Measurements from ENCODE around the gene RPL26.

- no peak for TF ChIP-seq POLR2A (IDR thresholded peaks at IDR 0.05)
- TF ChIP-seq, protein P1, sequence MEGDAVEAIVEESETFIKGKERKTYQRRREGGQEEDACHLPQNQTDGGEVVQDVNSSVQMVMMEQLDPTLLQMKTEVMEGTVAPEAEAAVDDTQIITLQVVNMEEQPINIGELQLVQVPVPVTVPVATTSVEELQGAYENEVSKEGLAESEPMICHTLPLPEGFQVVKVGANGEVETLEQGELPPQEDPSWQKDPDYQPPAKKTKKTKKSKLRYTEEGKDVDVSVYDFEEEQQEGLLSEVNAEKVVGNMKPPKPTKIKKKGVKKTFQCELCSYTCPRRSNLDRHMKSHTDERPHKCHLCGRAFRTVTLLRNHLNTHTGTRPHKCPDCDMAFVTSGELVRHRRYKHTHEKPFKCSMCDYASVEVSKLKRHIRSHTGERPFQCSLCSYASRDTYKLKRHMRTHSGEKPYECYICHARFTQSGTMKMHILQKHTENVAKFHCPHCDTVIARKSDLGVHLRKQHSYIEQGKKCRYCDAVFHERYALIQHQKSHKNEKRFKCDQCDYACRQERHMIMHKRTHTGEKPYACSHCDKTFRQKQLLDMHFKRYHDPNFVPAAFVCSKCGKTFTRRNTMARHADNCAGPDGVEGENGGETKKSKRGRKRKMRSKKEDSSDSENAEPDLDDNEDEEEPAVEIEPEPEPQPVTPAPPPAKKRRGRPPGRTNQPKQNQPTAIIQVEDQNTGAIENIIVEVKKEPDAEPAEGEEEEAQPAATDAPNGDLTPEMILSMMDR (IDR thresholded peaks at IDR 0.05) = no peak
Observed at GRCh38 chr17:8341456-8341855, 41.5 kb downstream of the RPL26 start.
